KMS-11 (cell line): ENCODE data around the gene PROM2.

ENCODE experiments used
- H2AFZ ChIP-seq: fragments of 200-600 bp; sonication (generic); 2 replicates; pipeline ENCODE4 v1.6.1; 2016; ENCODE audit warnings: antibody characterized with exemption, mixed run types, low read depth
- H3K27ac ChIP-seq: fragments of 200-600 bp; sonication (generic); 2 replicates; pipeline ENCODE4 v1.6.1; 2016; ENCODE audit warnings: mild to moderate bottlenecking, mixed run types
- H3K27me3 ChIP-seq: fragments of 200-600 bp; sonication (generic); 2 replicates; pipeline ENCODE4 v1.6.1; 2017; ENCODE audit warnings: mild to moderate bottlenecking, low read depth, mixed run types, moderate library complexity; ENCODE audit not compliant: insufficient read depth
- H3K36me3 ChIP-seq: fragments of 200-600 bp; sonication (generic); 2 replicates; pipeline ENCODE4 v1.6.1; 2017; ENCODE audit warnings: mild to moderate bottlenecking, mixed run types; ENCODE audit not compliant: insufficient read depth
- H3K4me1 ChIP-seq: fragments of 200-600 bp; sonication (generic); 2 replicates; pipeline ENCODE4 v1.6.1; 2016; ENCODE audit warnings: mild to moderate bottlenecking, low read depth, mixed run types; ENCODE audit not compliant: poor library complexity, severe bottlenecking
- H3K4me2 ChIP-seq: fragments of 200-600 bp; sonication (generic); 2 replicates; pipeline ENCODE4 v1.7.0; 2016; ENCODE audit warnings: mild to moderate bottlenecking, mixed run types
- H3K4me3 ChIP-seq: fragments of 200-600 bp; sonication (generic); IDR thresholded peaks from 2 replicates; pipeline ENCODE4 v1.6.1; 2017; ENCODE audit warnings: low read depth, low read length, mixed read lengths; ENCODE audit not compliant: insufficient read depth
- H3K79me2 ChIP-seq: fragments of 200-600 bp; sonication (generic); 2 replicates; pipeline ENCODE4 v1.6.1; 2016; ENCODE audit warnings: low read depth, mixed run types; ENCODE audit not compliant: insufficient read depth
- H3K9ac ChIP-seq: fragments of 200-600 bp; sonication (generic); 2 replicates; pipeline ENCODE4 v1.6.1; 2016; ENCODE audit warnings: mild to moderate bottlenecking, mixed run types
- H4K20me1 ChIP-seq: fragments of 200-600 bp; sonication (generic); 2 replicates; pipeline ENCODE4 v1.6.1; 2016; ENCODE audit warnings: mild to moderate bottlenecking, mixed run types; ENCODE audit not compliant: insufficient read depth
- TF ChIP-seq, protein P1 (sequence below): fragments of 200-600 bp; sonication (generic); conservative IDR thresholded peaks from 2 replicates; pipeline ENCODE4 v1.6.1; 2017; ENCODE audit warnings: low read depth, mild to moderate bottlenecking, antibody characterized with exemption, low read length, moderate library complexity, mixed read lengths

Gene PROM2

DNA sequence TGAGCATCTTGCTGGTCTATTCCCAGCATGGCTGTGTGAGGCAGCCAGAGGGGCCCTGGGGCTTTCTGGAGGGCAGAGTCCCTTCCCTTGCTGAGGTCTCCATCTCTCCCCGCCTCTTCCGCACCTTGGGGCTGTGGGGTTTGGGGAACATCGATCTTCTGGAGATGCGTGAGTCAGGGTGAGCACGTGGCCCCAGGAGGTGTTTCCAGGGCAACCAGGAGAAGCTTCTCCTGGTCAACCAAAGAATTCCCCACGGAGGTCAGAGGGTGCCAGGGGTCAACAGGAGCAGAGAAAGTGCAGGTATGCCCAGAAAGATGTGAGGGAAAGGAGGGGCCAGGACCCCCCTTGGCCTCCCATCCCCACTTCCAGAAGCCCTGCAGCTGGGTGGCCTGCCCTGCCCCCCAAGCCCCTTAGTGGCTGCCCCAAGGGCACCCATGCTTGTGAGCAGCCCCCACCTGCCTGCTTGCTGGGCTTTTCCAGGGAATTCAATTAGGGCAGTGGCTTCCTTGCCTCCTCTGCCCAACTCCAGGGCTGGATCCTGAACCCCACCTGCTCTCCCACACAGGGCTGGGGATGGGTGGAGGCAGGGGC lies 2.8 kb upstream of the PROM2 start:
- Histone ChIP-seq H3K36me3 (no peaks in the 10 kb centered on the region), H3K9ac (no peak overlapping the region), H3K27me3 (no peaks in the 10 kb centered on the region), H3K4me1 (no peaks in the 10 kb centered on the region), H3K27ac (no peak overlapping the region), H3K4me3 (no peak overlapping the region), H3K79me2 (no peaks in the 10 kb centered on the region), H2AFZ (no peak overlapping the region), H4K20me1 (no peaks in the 10 kb centered on the region), H3K4me2 (no peak overlapping the region)
- TF ChIP-seq, protein P1, sequence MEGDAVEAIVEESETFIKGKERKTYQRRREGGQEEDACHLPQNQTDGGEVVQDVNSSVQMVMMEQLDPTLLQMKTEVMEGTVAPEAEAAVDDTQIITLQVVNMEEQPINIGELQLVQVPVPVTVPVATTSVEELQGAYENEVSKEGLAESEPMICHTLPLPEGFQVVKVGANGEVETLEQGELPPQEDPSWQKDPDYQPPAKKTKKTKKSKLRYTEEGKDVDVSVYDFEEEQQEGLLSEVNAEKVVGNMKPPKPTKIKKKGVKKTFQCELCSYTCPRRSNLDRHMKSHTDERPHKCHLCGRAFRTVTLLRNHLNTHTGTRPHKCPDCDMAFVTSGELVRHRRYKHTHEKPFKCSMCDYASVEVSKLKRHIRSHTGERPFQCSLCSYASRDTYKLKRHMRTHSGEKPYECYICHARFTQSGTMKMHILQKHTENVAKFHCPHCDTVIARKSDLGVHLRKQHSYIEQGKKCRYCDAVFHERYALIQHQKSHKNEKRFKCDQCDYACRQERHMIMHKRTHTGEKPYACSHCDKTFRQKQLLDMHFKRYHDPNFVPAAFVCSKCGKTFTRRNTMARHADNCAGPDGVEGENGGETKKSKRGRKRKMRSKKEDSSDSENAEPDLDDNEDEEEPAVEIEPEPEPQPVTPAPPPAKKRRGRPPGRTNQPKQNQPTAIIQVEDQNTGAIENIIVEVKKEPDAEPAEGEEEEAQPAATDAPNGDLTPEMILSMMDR = no peak

DNA sequence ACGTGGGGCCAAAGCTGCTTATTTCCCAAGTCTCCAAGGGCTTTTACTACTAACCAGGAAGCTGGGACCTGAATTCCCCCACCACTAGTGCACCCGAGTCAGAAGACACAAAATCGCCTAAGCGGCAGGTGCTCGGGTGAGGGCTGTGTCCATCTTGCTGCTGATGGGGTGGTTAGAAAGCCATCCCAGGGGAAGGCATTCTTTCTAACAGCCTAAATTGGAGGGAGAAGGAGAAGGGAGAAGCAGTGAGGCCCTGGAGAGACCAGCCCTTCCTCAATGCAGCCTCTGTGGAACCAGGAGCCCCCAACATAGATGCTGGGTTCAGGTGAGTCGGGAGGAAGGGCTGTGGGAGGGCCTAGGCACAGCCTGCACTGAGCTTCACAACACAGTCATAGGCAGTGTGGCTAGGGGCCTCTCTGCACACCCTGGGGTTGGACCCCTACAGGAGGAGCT lies 1.9 kb upstream of the PROM2 start:
- TF ChIP-seq, protein P1 = no peak
- Histone ChIP-seq H3K4me3 (no peak overlapping the region), H3K27ac (no peak overlapping the region), H2AFZ (no peak overlapping the region), H3K36me3 (no peaks in the 10 kb centered on the region), H3K9ac (no peak overlapping the region), H3K4me1 (no peaks in the 10 kb centered on the region), H3K27me3 (no peaks in the 10 kb centered on the region), H3K4me2 (no peak overlapping the region), H3K79me2 (no peaks in the 10 kb centered on the region), H4K20me1 (no peaks in the 10 kb centered on the region)

DNA sequence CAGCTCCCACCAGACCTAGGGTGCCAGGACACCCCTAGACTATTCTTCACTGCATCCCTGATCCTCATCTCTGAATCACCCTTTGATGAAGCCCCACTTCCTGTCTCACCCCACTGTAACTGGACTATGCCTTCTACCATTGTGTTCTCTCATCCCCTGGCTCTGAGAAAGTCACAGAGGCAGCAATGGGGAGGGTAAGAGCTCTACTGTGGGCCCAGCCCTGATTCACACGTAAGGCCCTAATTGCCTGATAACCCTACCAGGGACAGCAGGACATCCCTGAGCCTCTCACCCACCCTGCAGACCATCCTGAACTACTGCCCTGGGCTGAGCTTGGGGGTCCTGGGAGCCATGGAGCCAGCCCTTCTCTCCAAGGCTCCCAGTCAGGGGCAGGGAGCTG lies 1.5 kb upstream of the PROM2 start:
- Histone ChIP-seq H2AFZ (no peak overlapping the region), H3K79me2 (no peaks in the 10 kb centered on the region), H3K27me3 (no peaks in the 10 kb centered on the region), H3K4me3 (no peak overlapping the region), H3K36me3 (no peaks in the 10 kb centered on the region), H3K9ac (no peak overlapping the region), H3K4me2 (no peak overlapping the region), H4K20me1 (no peaks in the 10 kb centered on the region), H3K27ac (no peak overlapping the region), H3K4me1 (no peaks in the 10 kb centered on the region)
- TF ChIP-seq, protein P1 = no peak

DNA sequence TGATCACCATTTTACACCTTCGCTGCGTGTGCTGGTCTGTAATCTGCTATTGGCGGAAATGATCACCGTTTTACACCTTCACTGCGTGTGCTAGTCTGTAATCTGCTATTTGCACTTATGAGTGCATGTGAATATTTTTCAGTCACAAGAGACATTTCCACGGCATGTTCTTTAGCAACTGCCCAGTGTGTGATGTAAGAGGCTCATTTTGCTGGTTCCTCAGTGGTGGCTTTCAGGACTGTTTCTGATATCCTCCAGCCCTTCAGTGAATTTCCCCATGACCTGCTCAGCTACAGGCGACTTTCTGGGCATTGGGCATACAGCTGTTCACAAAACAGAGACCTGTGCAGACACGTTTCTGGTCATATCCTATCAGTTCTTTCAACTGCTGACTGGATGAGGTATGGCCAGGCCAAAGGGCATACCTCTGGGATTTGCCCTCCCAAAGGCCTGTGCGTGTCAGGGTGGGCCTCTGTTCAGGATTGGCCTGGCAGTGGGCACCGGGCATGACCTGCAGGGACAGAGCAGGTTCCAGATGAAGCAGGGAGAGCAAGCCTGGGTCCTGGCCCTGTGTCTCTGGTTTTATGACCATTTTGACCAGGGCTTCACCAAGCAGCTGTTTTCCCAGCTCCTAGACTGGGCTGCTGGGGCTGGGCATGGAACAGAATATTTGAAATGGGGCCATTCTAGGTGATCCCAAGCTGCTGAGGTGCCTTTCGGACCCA lies 521 bp upstream of the PROM2 start:
- Histone ChIP-seq H2AFZ (no peak overlapping the region), H3K4me3 (no peak overlapping the region), H3K4me2 (no peak overlapping the region), H3K9ac (no peak overlapping the region), H3K4me1 (no peaks in the 10 kb centered on the region), H3K79me2 (no peaks in the 10 kb centered on the region), H4K20me1 (no peaks in the 10 kb centered on the region), H3K36me3 (no peaks in the 10 kb centered on the region), H3K27me3 (no peaks in the 10 kb centered on the region), H3K27ac (no peak overlapping the region)
- TF ChIP-seq, protein P1 = no peak
